Lower lobe of right lung (tissue), 2 donors: ENCODE measurements around the gene AKR1B1. TPM values are rescaled to one million over a fixed set of nuclear protein-coding genes. Genes with fewer than 3 reads are reported as not detected.
A peak's percentile ranks its signal among the peaks of the same experiment; 100 is the strongest.

Source experiments
- ATAC-seq, 2 donors: fragments of 200-7000 bp; cut with Tn5 transposase; one replicate each; pipeline ENCODE4 v1.9.1; 2020 to 2022; ENCODE audit warnings: mild to moderate bottlenecking in 2 of 2, moderate library complexity in 2 of 2
- DNase-seq: peaks from one replicate; pipeline ENCODE4 v3.0.0-alpha.2; 2020
- H3K27ac ChIP-seq: fragments of 200-600 bp; one replicate; pipeline ENCODE4 v1.8.0; 2022
- H3K27me3 ChIP-seq: fragments of 200-600 bp; one replicate; pipeline ENCODE4 v1.8.0; 2022; ENCODE audit warnings: low read depth
- H3K36me3 ChIP-seq: fragments of 200-600 bp; one replicate; pipeline ENCODE4 v1.8.0; 2022; ENCODE audit warnings: mild to moderate bottlenecking
- H3K4me1 ChIP-seq: fragments of 200-600 bp; one replicate; pipeline ENCODE4 v1.8.0; 2022
- H3K4me3 ChIP-seq: fragments of 200-600 bp; one replicate; pipeline ENCODE4 v1.8.0; 2022; ENCODE audit warnings: mild to moderate bottlenecking
- H3K9me3 ChIP-seq: fragments of 200-600 bp; one replicate; pipeline ENCODE4 v1.8.0; 2022
- intact Hi-C: fragments of 100-400 bp; cut with DNase I; formaldehyde crosslinking; loops from one replicate; pipeline ENCODE4 v1.11.0; 2022
- long read RNA-seq: library from polyadenylated mRNA; unstranded; transcript quantifications from one replicate; pipeline ENCODE4 v2.0.0, GENCODE V29; 2021
- total RNA-seq: library from RNA; stranded (reverse); fragmentation: NEBNext Ultra II Directional; extraction: Animal tissue kit (Norgen Biotek cat#: 25700); gene quantifications from one replicate; pipeline ENCODE4 v1.2.1, GENCODE V29; 2021
- TF ChIP-seq, protein P1 (sequence below): fragments of 200-600 bp; IDR thresholded peaks from one replicate; pipeline ENCODE4 v1.8.0; 2022; ENCODE audit warnings: antibody characterized with exemption, mild to moderate bottlenecking
- donor health status: DM: no; HTN: yes; CAD: no; lungs with severe emphysema.

The AKR1B1 gene
- 109 TPM for total RNA-seq
- long read RNA-seq, transcript AKR1B1-205 (9 exons, 1,930 nt), result minor isoform, 5 of 139 reads
- long read RNA-seq, transcript AKR1B1-201 (10 exons, 1,409 nt), result major isoform, 118 of 139 reads
- long read RNA-seq, partial matches to known transcripts, result 7 of 139 reads
- long read RNA-seq, other reads (novel, unspliced or antisense), result 9 of 139 reads

- no peaks in the 10 kb centered on the region for H3K9me3 ChIP-seq
- TF ChIP-seq, protein P1, sequence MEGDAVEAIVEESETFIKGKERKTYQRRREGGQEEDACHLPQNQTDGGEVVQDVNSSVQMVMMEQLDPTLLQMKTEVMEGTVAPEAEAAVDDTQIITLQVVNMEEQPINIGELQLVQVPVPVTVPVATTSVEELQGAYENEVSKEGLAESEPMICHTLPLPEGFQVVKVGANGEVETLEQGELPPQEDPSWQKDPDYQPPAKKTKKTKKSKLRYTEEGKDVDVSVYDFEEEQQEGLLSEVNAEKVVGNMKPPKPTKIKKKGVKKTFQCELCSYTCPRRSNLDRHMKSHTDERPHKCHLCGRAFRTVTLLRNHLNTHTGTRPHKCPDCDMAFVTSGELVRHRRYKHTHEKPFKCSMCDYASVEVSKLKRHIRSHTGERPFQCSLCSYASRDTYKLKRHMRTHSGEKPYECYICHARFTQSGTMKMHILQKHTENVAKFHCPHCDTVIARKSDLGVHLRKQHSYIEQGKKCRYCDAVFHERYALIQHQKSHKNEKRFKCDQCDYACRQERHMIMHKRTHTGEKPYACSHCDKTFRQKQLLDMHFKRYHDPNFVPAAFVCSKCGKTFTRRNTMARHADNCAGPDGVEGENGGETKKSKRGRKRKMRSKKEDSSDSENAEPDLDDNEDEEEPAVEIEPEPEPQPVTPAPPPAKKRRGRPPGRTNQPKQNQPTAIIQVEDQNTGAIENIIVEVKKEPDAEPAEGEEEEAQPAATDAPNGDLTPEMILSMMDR, result peak; percentile 69
- intact Hi-C loops, result no loop called here
- ATAC-seq, result peak; percentile 97 to 98
- peak; percentile 90 for DNase-seq
- no peaks in the 10 kb centered on the region for H3K36me3 ChIP-seq
- H3K4me3 ChIP-seq, result peak within 1 kb of the TSS; percentile 82
- H3K27ac ChIP-seq, result peak within 1 kb of the TSS; percentile 86
- peaks cover 23% of the 10 kb centered on the region for H3K4me1 ChIP-seq
- H3K27me3 ChIP-seq, result peaks cover 4% of the 10 kb centered on the region
Observed at GRCh38 chr7:134458806-134459698, at the start of gene AKR1B1. TSS of gene AKR1B1 (minus strand) at chr7:134459100. CDS start at chr7:134459062, 38 bp downstream.

GRCh38 chr7:134505856-134506255 lies 47.0 kb upstream of the AKR1B1 start:
- Histone ChIP-seq H3K27ac (no peak overlapping the region), H3K27me3 (no peaks in the 10 kb centered on the region), H3K4me1 (no peaks in the 10 kb centered on the region), H3K36me3 (no peaks in the 10 kb centered on the region), H3K9me3 (no peaks in the 10 kb centered on the region), H3K4me3 (no peak overlapping the region)
- no peak for DNase-seq
- intact Hi-C loops, result no loop called here
- ATAC-seq, result no peak
- TF ChIP-seq, protein P1, result no peak

DNA sequence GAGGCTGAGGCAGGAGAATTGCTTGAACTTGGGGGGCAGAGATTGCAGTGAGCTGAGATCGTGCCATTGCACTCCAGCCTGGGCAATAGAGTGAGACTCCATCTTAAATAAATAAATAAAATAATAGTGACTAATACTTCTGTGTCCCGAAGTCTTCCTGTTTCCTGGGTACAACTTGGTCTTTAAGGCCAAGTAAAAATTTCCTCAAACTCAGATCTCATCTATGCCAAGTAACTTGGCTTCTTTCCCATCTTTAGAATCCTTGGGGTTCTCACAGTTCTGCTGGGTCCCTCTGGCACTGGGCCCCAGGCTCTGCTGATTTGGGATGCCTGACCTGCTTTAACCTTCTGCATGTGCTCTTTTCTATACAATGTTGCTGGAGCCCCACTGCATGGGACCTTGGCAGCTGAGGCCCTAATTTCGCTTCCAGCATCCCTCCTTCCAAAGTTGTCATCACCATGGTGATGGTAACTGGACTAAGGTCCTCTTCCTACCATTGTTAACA lies 45.8 kb upstream of the AKR1B1 start:
- no peak overlapping the region for H3K4me3 ChIP-seq
- no peaks in the 10 kb centered on the region for H3K9me3 ChIP-seq
- intact Hi-C loops, result no loop called here
- H3K36me3 ChIP-seq, result no peaks in the 10 kb centered on the region
- no peak for DNase-seq
- no peaks in the 10 kb centered on the region for H3K27me3 ChIP-seq
- TF ChIP-seq, protein P1, result no peak
- H3K27ac ChIP-seq, result no peak overlapping the region
- H3K4me1 ChIP-seq, result no peaks in the 10 kb centered on the region
- no peak for ATAC-seq

GRCh38 chr7:134502463-134503371 lies 43.8 kb upstream of the AKR1B1 start:
- H3K4me3 ChIP-seq, result no peak overlapping the region
- no peaks in the 10 kb centered on the region for H3K27me3 ChIP-seq
- no peaks in the 10 kb centered on the region for H3K9me3 ChIP-seq
- intact Hi-C loops, result no loop called here
- H3K4me1 ChIP-seq, result no peaks in the 10 kb centered on the region
- TF ChIP-seq, protein P1, result no peak
- H3K27ac ChIP-seq, result no peak overlapping the region
- H3K36me3 ChIP-seq, result no peaks in the 10 kb centered on the region
- DNase-seq (no peak), ATAC-seq (peak; percentile 51 to 68)

DNA sequence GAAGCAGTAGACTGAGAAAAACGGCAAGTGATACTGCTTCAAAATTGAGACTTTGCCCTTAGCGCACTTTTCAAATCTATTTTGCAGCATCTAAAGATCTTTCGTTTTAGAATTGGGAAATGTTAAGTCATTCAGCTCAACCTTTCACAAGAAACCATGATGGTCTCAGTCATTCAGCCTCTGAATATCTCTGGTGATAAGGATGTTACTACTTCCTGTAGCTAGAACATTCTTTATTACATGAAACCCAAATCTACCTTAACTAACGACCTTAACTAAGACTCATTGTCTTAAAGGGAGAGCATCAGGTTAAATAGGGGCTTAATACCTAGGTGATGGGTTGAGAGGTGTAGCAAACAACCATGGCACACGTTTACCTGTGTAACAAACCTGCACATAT lies 42.1 kb upstream of the AKR1B1 start:
- no peaks in the 10 kb centered on the region for H3K9me3 ChIP-seq
- intact Hi-C loops, result no loop called here
- H3K4me1 ChIP-seq, result no peaks in the 10 kb centered on the region
- DNase-seq (no peak), ATAC-seq (no peak)
- no peaks in the 10 kb centered on the region for H3K36me3 ChIP-seq
- TF ChIP-seq, protein P1, result no peak
- no peaks in the 10 kb centered on the region for H3K27me3 ChIP-seq
- no peak overlapping the region for H3K27ac ChIP-seq
- H3K4me3 ChIP-seq, result no peak overlapping the region
